ENCODE results near the gene CRYBG1. TPM values are rescaled to one million over a fixed set of nuclear protein-coding genes. Genes with fewer than 3 reads are reported as not detected.

Gene CRYBG1
- total and polyA plus RNA-seq, 2 of the 4 experiments (the other 2 are of a cell fraction): 0.38 to 1.1 TPM

DNA sequence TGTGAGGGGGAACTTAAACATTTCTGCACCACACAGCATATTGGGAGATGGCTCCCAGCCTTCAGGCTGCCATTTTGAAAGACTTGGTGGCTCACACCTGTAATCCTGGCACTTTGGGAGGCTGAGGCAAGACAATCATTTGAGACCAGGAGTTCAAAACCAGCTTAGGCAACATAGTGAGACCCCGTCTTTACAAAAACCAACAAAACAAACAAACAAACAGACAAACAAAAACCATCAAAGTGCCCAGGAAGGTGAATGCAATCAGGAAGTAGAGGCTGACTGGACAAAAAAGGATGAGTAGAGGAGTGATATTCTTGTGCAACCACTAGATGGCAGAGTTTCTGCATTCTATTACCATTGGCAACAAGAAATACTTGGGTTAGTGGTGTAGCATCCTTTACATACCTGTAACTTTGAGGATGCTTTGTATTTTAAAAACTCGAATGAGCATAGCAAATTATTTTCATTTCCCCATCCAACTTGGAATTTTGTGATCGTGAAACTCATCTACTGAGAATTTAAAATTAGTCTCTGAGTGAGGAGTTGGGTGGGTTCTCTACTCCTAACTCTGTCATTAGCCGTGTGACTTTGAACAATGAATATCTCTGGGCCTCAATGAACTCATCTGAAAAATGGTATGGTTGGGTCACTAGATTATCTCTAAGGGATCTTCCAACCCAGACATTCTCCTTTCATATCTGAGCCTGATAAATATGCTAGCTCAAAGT lies 84.4 kb downstream of the CRYBG1 start (continued):
- TF ChIP-seq, protein P1, sequence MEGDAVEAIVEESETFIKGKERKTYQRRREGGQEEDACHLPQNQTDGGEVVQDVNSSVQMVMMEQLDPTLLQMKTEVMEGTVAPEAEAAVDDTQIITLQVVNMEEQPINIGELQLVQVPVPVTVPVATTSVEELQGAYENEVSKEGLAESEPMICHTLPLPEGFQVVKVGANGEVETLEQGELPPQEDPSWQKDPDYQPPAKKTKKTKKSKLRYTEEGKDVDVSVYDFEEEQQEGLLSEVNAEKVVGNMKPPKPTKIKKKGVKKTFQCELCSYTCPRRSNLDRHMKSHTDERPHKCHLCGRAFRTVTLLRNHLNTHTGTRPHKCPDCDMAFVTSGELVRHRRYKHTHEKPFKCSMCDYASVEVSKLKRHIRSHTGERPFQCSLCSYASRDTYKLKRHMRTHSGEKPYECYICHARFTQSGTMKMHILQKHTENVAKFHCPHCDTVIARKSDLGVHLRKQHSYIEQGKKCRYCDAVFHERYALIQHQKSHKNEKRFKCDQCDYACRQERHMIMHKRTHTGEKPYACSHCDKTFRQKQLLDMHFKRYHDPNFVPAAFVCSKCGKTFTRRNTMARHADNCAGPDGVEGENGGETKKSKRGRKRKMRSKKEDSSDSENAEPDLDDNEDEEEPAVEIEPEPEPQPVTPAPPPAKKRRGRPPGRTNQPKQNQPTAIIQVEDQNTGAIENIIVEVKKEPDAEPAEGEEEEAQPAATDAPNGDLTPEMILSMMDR (conservative IDR thresholded peaks at IDR 0.05; ENCODE audit: low read depth, low read length): peak; percentile 73
- no peak for TF ChIP-seq RFX5 (IDR thresholded peaks at IDR 0.05; ENCODE audit: low read depth, low read length)

DNA sequence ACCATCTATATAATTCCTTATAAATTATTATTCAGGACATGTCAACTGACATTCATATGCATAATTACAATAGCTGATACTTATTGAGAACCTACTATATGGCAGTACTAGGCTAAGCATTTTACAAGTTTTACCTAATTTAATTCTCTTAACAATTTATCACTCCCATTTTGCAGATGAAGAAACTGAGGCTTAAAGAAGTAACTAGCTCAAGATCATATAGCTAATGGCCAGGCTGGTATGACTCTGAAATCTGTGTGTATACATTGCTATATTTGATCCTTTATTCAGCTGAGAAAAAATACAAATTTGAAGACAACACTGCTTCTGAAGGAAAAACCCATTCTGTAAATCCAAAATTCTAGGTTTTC lies 85.0 kb downstream of the CRYBG1 start:
- Histone ChIP-seq H3K18ac (ENCODE audit: low read depth, low read length) (no peak overlapping the region), H2BK20ac (ENCODE audit: low read depth, low read length) (no peak overlapping the region), H3K9me3 (ENCODE audit: control insufficient read depth, insufficient read depth, low read length) (no peaks in the 10 kb centered on the region), H3K27ac (ENCODE audit: insufficient read depth, low read length) (no peak overlapping the region), H3K27me3 (ENCODE audit: control insufficient read depth, insufficient read depth, low read length) (peaks cover 17% of the 10 kb centered on the region), H3K23ac (ENCODE audit: low read depth, low read length) (no peak overlapping the region), H2AK5ac (ENCODE audit: low read depth, low read length) (no peak overlapping the region), H4K5ac (ENCODE audit: low read depth, low read length) (no peak overlapping the region), H3K9me1 (ENCODE audit: insufficient read depth, low read length) (no peaks in the 10 kb centered on the region), H3K36me3 (ENCODE audit: control insufficient read depth, insufficient read depth, low read length) (no peaks in the 10 kb centered on the region), H2BK15ac (ENCODE audit: low read depth, low read length) (no peak overlapping the region), H3K56ac (ENCODE audit: extremely low read depth, insufficient read depth, low read length) (no peak overlapping the region), H3K4ac (ENCODE audit: low read depth, low read length) (no peak overlapping the region), H4K20me1 (ENCODE audit: insufficient read depth, low read length) (no peaks in the 10 kb centered on the region), H2BK5ac (ENCODE audit: low read depth, low read length, poor library complexity, severe bottlenecking) (no peak overlapping the region), H3K14ac (replicated peaks; ENCODE audit: low read depth, low read length) (no peak overlapping the region), H4K91ac (ENCODE audit: insufficient read depth, low read depth, low read length) (no peak overlapping the region), H3K9ac (ENCODE audit: low read depth, low read length) (no peak overlapping the region), H2AK9ac (replicated peaks; ENCODE audit: low read depth, low read length, poor library complexity) (no peak overlapping the region), H3K4me1 (ENCODE audit: control insufficient read depth, insufficient read depth, low read length) (no peaks in the 10 kb centered on the region), H3K4me2 (ENCODE audit: low read depth, low read length) (no peak overlapping the region), H2AFZ (replicated peaks; ENCODE audit: low read length, poor library complexity) (no peak overlapping the region), H4K8ac (ENCODE audit: low read depth in 2 of 2, low read length in 2 of 2) (no peak overlapping the region), H3K4me3 (ENCODE audit: insufficient read depth, low read depth, low read length) (no peak overlapping the region), H3K79me1 (ENCODE audit: low read depth in 1 of 2, low read length in 2 of 2) (no peaks in the 10 kb centered on the region), H2BK120ac (ENCODE audit: low read depth, low read length) (no peak overlapping the region)
- intact Hi-C loops (cut with micrococcal nuclease) (loop anchor here (1.0 to 10.0 kb wide), 4 partner anchors 108 to 1014 kb away; no protein-coding TSS in a partner anchor), in situ Hi-C loops (cut with MboI; ENCODE audit: low sequenced_read_pairs) (loop anchor here (5.0 kb wide), 2 partner anchors 122 to 537 kb away; no protein-coding TSS in a partner anchor), dilution Hi-C loops (cut with HindIII; ENCODE audit: low sequenced_read_pairs, unreplicated experiment) (loop anchor here (25.0 kb wide), 1 partner anchor 117 kb away; no protein-coding TSS in a partner anchor)
- ATAC-seq (ENCODE audit: low read depth) (no peak), DNase-seq (no peak)
- no TSS peak for BruUV-seq (replicated peaks)
- TF ChIP-seq RFX5 (IDR thresholded peaks at IDR 0.05; ENCODE audit: low read depth, low read length): no peak
- ChIA-PET POLR2A (ENCODE audit: unreplicated experiment) (interaction anchor here (0.5 kb wide), 1 partner anchor 62 kb away, joined by 3 read pairs; no protein-coding TSS in a partner anchor), CTCF (interaction anchor here (1.2 to 2.7 kb wide), 3 partner anchors 118 to 534 kb away, joined by 4 to 31 read pairs (median 7); no protein-coding TSS in a partner anchor)

Measured in IMR-90 (cell line).